ENCODE results near the gene FLT3. TPM values are rescaled to one million over a fixed set of nuclear protein-coding genes. Genes with fewer than 3 reads are reported as not detected.

Gene FLT3
- total RNA-seq, 1 donor from 2014 or later, result 0.58 TPM

DNA sequence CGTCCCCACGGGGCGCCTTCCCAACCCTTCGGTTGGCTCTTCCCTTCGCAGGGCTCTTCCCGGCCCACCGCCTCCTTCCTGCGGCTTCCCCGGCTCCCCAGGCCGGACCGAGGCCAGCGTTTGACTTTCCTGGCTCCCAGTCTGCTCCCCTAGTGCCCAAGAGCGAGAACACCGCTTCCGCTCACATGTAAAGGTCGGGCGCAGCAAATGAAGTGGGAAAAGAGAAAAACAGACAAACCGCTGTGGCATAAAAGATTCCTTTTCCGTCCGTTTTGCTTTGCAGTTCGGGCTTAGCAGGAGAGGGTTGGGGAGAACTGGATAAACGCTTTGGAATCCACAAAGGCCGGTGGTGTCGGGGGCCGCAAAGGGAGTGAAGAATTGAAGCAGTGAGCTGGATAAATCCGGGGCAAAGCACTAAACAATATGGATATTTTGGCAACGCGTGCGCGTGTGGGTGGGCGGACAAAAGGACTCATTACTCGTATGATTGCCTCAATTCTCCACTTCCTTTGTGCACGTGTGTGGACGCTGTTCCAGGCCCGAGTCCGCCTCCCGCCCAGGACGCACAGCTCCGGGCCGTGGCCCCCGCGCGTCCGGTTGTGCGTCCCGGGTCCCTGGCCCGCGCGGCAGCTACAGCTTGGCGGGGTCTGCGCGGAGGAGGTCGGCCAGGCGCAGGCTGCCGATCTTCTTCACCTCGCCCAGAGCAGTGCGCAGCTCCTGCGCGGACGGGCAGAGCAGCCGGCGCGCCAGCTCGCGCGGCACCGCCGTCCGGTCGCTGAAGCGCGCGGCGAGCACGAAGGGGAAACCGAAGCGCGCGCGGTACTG is 122.7 kb downstream of the FLT3 start:
- no peaks in the 10 kb centered on the region for H3K9me3 Mint-ChIP-seq
- peaks cover 95% of the 10 kb centered on the region for H3K27me3 Mint-ChIP-seq (ENCODE audit: low read depth)
- TF ChIP-seq, protein P1, sequence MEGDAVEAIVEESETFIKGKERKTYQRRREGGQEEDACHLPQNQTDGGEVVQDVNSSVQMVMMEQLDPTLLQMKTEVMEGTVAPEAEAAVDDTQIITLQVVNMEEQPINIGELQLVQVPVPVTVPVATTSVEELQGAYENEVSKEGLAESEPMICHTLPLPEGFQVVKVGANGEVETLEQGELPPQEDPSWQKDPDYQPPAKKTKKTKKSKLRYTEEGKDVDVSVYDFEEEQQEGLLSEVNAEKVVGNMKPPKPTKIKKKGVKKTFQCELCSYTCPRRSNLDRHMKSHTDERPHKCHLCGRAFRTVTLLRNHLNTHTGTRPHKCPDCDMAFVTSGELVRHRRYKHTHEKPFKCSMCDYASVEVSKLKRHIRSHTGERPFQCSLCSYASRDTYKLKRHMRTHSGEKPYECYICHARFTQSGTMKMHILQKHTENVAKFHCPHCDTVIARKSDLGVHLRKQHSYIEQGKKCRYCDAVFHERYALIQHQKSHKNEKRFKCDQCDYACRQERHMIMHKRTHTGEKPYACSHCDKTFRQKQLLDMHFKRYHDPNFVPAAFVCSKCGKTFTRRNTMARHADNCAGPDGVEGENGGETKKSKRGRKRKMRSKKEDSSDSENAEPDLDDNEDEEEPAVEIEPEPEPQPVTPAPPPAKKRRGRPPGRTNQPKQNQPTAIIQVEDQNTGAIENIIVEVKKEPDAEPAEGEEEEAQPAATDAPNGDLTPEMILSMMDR (IDR thresholded peaks at IDR 0.05; ENCODE audit: unreplicated experiment), result no peak
- H3K36me3 Mint-ChIP-seq, result no peaks in the 10 kb centered on the region
- DNase-seq (ENCODE audit: low spot score in 2 of 2, unreplicated experiment in 2 of 2), result no peak
- no peak overlapping the region for H3K4me3 Mint-ChIP-seq
- peaks cover 11% of the 10 kb centered on the region for H3K4me1 Mint-ChIP-seq
- H3K27ac Mint-ChIP-seq, result no peak overlapping the region

DNA sequence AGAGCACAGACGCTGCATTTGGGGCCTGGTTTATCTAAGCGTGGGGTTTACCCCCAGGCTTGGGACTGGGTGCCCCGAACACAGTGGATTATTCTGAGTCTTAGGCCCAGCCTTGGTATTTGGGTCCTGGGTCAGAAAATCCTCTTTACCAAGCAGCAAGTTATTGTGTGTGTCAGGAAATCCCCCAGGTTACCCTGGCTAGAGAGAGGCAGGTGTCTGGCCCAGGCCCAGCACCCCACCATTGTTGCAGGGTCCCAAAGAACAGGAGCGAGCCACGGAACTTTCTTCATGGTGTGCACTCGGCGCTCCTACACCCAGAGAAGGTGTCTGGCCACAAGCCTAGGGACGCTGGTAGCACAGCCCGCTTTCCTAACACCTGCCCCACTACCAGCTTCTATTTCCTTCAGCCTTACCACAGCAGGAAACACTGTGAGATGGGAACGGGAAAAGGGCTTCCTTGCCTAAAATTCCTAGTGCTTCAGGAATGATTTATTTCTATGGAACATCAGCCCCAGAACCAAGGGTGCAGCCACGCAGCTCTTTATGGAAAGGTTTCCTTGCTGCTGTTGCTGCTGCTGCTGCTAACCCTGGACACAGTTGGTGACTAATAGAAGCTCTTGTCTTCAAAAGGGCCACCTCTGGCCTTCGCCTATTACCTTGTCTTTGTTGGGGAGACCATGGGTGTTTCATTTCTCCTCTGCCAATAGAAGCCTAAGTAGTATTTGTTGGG is 123.8 kb downstream of the FLT3 start:
- no peak for DNase-seq (ENCODE audit: low spot score in 2 of 2, unreplicated experiment in 2 of 2)
- H3K4me1 Mint-ChIP-seq, result peaks cover 11% of the 10 kb centered on the region

DNA sequence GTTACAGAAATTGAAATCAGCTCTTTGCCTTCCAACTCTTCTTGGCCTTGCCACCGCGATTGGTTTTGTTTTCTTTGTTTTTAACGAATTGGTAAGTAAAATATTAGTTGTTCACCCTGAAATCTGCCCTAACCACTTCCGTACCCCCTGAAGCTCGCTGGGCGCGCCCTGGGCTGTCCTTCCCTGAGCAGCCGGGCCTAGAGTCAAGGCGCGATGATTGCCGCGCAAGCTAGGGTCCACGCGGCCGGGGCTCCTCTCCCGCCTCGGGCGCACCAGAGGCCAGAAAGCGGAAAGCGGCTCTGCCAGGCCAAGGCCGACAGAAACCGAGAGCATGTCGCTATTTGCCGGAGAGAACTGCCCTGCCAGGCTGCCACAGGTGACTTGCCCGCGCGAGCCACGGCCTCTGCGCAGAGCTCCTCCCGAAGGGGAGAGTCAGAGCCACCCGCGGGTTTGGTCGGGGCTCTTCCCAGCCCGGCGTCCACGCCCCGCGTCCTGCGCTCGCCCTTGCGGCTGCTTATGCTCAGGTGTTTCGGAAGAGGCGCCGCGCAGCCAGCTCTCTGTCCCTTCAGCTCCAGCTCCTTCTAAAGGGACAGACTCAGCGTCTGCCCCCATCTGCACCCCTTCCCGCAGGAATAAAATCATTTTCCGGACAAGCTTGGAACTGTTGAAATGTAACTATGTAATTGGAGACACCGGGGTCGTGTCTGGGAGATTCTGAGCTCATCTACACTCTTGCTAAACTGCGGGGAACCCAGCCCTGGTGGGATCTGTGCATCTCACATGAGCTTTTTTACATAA is 124.6 kb downstream of the FLT3 start:
- no peaks in the 10 kb centered on the region for H3K36me3 Mint-ChIP-seq
- H3K27ac Mint-ChIP-seq, result no peak overlapping the region
- peaks cover 95% of the 10 kb centered on the region for H3K27me3 Mint-ChIP-seq (ENCODE audit: low read depth)
- TF ChIP-seq, protein P1 (IDR thresholded peaks at IDR 0.05; ENCODE audit: unreplicated experiment), result no peak
- H3K9me3 Mint-ChIP-seq, result no peaks in the 10 kb centered on the region
- no peak for DNase-seq (ENCODE audit: low spot score in 2 of 2, unreplicated experiment in 2 of 2)
- H3K4me3 Mint-ChIP-seq, result no peak overlapping the region
- peaks cover 11% of the 10 kb centered on the region for H3K4me1 Mint-ChIP-seq

More for the DNA sequence above, 123.8 kb downstream of the FLT3 start:
- no peak overlapping the region for H3K27ac Mint-ChIP-seq
- TF ChIP-seq, protein P1 (IDR thresholded peaks at IDR 0.05; ENCODE audit: unreplicated experiment), result no peak
- no peaks in the 10 kb centered on the region for H3K36me3 Mint-ChIP-seq
- no peaks in the 10 kb centered on the region for H3K9me3 Mint-ChIP-seq
- H3K4me3 Mint-ChIP-seq, result no peak overlapping the region
- peaks cover 95% of the 10 kb centered on the region for H3K27me3 Mint-ChIP-seq (ENCODE audit: low read depth)

DNA sequence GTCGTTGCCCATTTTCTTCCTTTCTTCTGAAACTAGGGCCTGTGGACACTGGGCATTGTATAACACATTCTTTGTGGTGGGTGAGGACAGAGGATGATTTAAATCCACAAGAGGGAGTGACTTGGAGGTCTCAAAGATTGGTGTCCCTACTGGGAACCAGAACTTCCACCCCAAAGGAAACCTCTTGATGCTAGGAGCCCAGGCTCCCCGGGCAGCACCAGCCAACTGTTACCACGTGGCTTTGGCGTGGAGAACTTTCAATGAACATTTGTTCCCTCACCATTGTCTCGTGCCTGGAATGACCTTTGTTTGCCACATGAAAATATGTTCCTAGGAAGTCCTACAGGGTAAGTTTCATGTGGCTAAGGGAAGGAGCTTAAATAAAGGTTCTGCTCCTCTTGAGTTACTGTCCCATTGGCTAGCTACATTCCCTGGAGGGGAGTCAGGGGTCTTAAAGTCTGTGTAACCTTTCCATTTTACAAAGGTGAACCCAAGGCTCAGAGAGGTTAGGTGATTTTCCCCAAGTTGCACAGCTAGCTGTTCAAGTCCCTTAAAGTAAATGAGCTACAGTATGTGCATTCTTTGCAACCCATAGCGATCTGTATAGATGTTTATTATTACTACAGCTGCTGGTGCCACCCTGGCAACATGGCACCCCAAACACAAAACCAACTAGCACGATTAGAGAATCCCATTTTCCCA is 126.3 kb downstream of the FLT3 start:
- H3K9me3 Mint-ChIP-seq, result no peaks in the 10 kb centered on the region
- TF ChIP-seq, protein P1 (IDR thresholded peaks at IDR 0.05; ENCODE audit: unreplicated experiment), result no peak
- H3K4me3 Mint-ChIP-seq, result no peak overlapping the region
- H3K4me1 Mint-ChIP-seq, result peaks cover 12% of the 10 kb centered on the region
- no peak overlapping the region for H3K27ac Mint-ChIP-seq
- no peaks in the 10 kb centered on the region for H3K36me3 Mint-ChIP-seq
- peaks cover 95% of the 10 kb centered on the region for H3K27me3 Mint-ChIP-seq (ENCODE audit: low read depth)
- peak in 1 of 2 experiments; percentile 17 for DNase-seq (ENCODE audit: low spot score in 2 of 2, unreplicated experiment in 2 of 2)

DNA sequence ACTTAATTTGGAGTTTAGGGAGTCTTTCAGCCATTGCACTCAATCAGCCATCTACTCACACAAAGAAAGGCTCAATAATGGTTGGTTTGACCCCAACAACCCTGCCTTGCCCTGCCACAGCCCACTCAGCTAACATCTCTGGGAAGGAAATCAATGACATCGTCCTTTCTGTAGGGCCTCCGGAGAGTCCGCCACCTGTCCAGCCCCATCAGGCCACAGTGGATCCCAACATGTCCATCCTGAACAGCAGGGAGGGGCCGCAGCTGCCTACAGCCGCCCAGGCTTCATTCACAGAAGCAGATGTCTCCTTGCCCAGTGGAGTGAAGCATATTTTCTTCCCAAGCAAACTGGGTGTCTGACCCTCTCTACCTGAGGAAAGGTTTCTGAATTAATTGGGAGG is 127.1 kb downstream of the FLT3 start:
- Mint-ChIP-seq H3K9me3 (no peaks in the 10 kb centered on the region), H3K36me3 (no peaks in the 10 kb centered on the region), H3K27me3 (ENCODE audit: low read depth) (peaks cover 96% of the 10 kb centered on the region), H3K27ac (no peak overlapping the region), H3K4me3 (no peak overlapping the region), H3K4me1 (peaks cover 11% of the 10 kb centered on the region)
- TF ChIP-seq, protein P1 (IDR thresholded peaks at IDR 0.05; ENCODE audit: unreplicated experiment), result no peak
- no peak for DNase-seq (ENCODE audit: low spot score in 2 of 2, unreplicated experiment in 2 of 2)
